Uterus (tissue), 4 donors: ENCODE results near the gene IP6K1. TPM values are rescaled to one million over a fixed set of nuclear protein-coding genes. Genes with fewer than 3 reads are reported as not detected.

Experiments
- DNase-seq, 2 donors: peaks; one replicate each; pipeline ENCODE4 v3.0.0-alpha.2; 2019 to 2020
- H3K27ac ChIP-seq, 2 donors: fragments of 200-600 bp; sonication (generic); 1 replicate in 1 of 2; 2 replicates in 1 of 2; pipeline ENCODE4 v1.5.1; 2016 to 2018
- H3K27me3 ChIP-seq, 2 donors: fragments of 200-600 bp; sonication (generic); one replicate each; pipeline ENCODE4 v1.5.1; 2018 to 2019; ENCODE audit warnings: control low read depth in 1 of 2
- H3K36me3 ChIP-seq, 2 donors: fragments of 200-600 bp; sonication (generic); one replicate each; pipeline ENCODE4 v1.5.1; 2019; ENCODE audit warnings: control low read depth in 1 of 2
- H3K4me1 ChIP-seq, 2 donors: fragments of 200-600 bp; sonication (generic); one replicate each; pipeline ENCODE4 v1.5.1; 2018 to 2019; ENCODE audit warnings: control low read depth in 1 of 2
- H3K4me3 ChIP-seq, 2 donors: fragments of 200-600 bp; sonication (generic); 1 replicate in 1 of 2; 2 replicates in 1 of 2; pipeline ENCODE4 v1.5.1; 2018 to 2019; ENCODE audit warnings: mild to moderate bottlenecking in 1 of 2
- H3K9me3 ChIP-seq, 2 donors: fragments of 200-600 bp; sonication (generic); one replicate each; pipeline ENCODE4 v1.5.1; 2019; ENCODE audit warnings: control low read depth in 1 of 2
- CTCF ChIP-seq, 4 experiments: fragments of 200-600 bp in 2 of 4; fragments of 450-650 bp in 2 of 4; sonication (generic) in 2 of 4; IDR thresholded peaks; one replicate each; pipeline ENCODE4 v1.5.1; 2016 to 2019; ENCODE audit warnings: antibody characterized with exemption in 4 of 4, mild to moderate bottlenecking in 2 of 4, moderate library complexity in 1 of 4
- POLR2A ChIP-seq, 2 donors: fragments of 450-650 bp; IDR thresholded peaks; one replicate each; pipeline ENCODE4 v1.6.1; 2016; ENCODE audit warnings: antibody characterized with exemption in 2 of 2, mild to moderate bottlenecking in 1 of 2, moderate library complexity in 1 of 2
- intact Hi-C: fragments of 100-400 bp; cut with DNase I; formaldehyde crosslinking; loops from one replicate; pipeline ENCODE4 v1.15.1; 2023; ENCODE audit warnings: low total_unique reads
- total RNA-seq, 4 donors: library from RNA; depleted of rRNA in 3 of 4; stranded (reverse); fragments of >200 nt in 3 of 4; gene quantifications; one replicate each; pipeline versions ENCODE4 v1.1.0 to v1.2.4, GENCODE V29; 2014 to 2023
- donor health status: DM: yes; HTN: yes; CAD: no.

IP6K1 gene
- total RNA-seq, 4 donors from 2014 or later = 41.8 to 58.4 (median 50.9) TPM

DNA sequence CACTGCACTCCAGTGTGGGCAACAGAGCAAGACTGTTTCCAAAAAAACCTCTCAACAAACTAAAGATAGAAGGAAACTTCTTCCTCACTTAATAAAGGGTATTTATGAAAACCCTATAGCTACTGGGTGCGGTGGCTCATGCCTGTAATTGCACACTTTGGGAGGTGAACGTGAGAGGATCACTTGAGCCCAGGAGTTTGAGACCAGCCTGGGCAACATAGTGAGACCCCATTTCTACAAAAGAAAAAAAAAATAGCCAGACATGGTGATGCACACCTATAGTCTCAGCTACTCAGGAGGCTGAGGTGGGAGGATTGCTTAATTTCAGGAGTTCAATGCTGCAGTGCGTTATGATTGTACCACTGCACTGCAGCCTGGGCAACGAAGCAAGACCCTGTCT lies 22.4 kb downstream of the IP6K1 start:
- H3K9me3 ChIP-seq = no peaks in the 10 kb centered on the region
- H3K4me1 ChIP-seq = no peaks in the 10 kb centered on the region
- intact Hi-C loops = no loop called here
- H3K36me3 ChIP-seq = no peaks in the 10 kb centered on the region
- H3K27ac ChIP-seq = no peak overlapping the region
- no peak for TF ChIP-seq CTCF (IDR thresholded peaks at IDR 0.05)
- no peak for TF ChIP-seq POLR2A (IDR thresholded peaks at IDR 0.05)
- H3K27me3 ChIP-seq = no peaks in the 10 kb centered on the region
- no peak for DNase-seq
- no peak overlapping the region for H3K4me3 ChIP-seq

DNA sequence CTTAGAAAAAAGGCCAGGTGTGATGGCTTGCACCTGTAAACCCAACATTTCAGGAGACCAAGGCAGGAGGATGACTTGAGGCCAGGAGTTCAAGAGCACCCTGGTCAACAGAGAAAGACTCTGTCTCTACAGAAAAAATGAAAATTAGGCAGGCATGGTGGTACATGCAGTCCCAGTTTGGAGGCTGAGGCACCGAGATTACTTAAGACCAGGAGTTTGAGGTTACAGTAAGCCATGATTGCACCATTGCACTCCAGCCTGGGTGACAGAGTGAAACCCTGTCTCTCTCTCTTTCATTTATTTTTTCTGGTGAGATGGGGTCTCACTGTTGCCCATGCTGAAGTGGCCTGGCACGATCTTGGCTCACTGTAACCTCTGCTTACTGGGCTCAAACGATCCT lies 24.7 kb downstream of the IP6K1 start:
- Histone ChIP-seq H3K27ac (no peak overlapping the region), H3K4me1 (no peaks in the 10 kb centered on the region), H3K4me3 (no peak overlapping the region), H3K36me3 (no peaks in the 10 kb centered on the region), H3K27me3 (no peaks in the 10 kb centered on the region), H3K9me3 (no peaks in the 10 kb centered on the region)
- no peak for DNase-seq
- intact Hi-C loops = no loop called here
- TF ChIP-seq POLR2A (IDR thresholded peaks at IDR 0.05) = no peak
- TF ChIP-seq CTCF (IDR thresholded peaks at IDR 0.05) = no peak

- Histone ChIP-seq H3K27me3 (no peaks in the 10 kb centered on the region), H3K4me1 (peaks cover 0 to 6% of the 10 kb centered on the region in 2 donors), H3K27ac (no peak overlapping the region), H3K4me3 (no peak overlapping the region), H3K9me3 (no peaks in the 10 kb centered on the region), H3K36me3 (no peaks in the 10 kb centered on the region)
- intact Hi-C loops = no loop called here
- TF ChIP-seq CTCF (IDR thresholded peaks at IDR 0.05) (no peak), POLR2A (IDR thresholded peaks at IDR 0.05) (no peak)
- DNase-seq = peak; percentile 24
Measured at GRCh38 chr3:49759226-49759625, 27.1 kb downstream of the IP6K1 start.

DNA sequence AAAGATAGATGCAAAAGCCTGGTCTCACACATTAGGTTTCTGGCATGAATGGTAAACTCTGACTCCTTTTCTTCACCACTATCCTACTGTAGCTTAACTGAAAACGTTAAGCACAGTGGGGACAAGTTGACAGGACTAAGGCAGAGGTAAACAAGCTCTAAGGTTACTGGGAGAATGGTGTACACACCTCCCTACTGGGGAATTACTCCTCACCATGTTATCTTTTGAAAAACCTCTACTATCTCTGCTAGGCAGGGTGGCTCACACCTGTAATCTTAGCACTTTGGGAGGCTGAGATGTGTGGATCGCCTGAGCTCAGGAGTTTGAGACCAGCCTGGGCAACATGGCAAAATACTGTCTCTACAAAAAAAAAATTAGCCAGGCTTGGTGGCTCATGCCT lies 29.1 kb downstream of the IP6K1 start:
- peaks cover 0 to 6% of the 10 kb centered on the region in 2 donors for H3K4me1 ChIP-seq

DNA sequence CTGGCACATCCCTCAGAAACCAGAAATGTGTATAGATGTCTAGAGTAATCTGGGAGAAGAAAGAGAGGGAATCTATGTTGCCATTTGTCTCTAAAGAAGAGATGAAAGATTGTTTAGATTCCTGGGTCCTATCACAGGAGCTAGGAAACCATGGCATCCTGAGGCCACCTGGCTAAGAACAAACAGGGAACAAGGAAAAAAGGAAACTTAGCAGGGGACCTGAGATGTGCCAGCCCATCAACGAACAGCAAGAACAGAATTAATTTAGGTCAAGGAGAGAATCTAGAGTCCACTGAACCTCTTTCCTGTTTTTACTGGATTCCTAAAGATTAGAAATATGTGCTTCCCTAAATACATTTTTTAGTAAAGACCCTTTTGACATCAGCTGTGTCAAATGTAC lies 30.3 kb downstream of the IP6K1 start:
- TF ChIP-seq CTCF (IDR thresholded peaks at IDR 0.05) = no peak
- no peak overlapping the region for H3K4me3 ChIP-seq
- intact Hi-C loops = no loop called here
- no peaks in the 10 kb centered on the region for H3K27me3 ChIP-seq
- no peaks in the 10 kb centered on the region for H3K9me3 ChIP-seq
- no peak overlapping the region for H3K27ac ChIP-seq
- H3K4me1 ChIP-seq = peaks cover 0 to 6% of the 10 kb centered on the region in 2 donors
- DNase-seq = no peak
- no peaks in the 10 kb centered on the region for H3K36me3 ChIP-seq

More for the DNA sequence above, 29.1 kb downstream of the IP6K1 start:
- Histone ChIP-seq H3K27ac (no peak overlapping the region), H3K27me3 (no peaks in the 10 kb centered on the region), H3K4me3 (no peak overlapping the region), H3K36me3 (no peaks in the 10 kb centered on the region), H3K9me3 (no peaks in the 10 kb centered on the region)
- intact Hi-C loops = no loop called here
- DNase-seq = no peak
- TF ChIP-seq CTCF (IDR thresholded peaks at IDR 0.05) (no peak), POLR2A (IDR thresholded peaks at IDR 0.05) (no peak)
